ENCODE data around the gene PFKFB1.
A peak's percentile ranks its signal among the peaks of the same experiment; 100 is the strongest.

The PFKFB1 gene

GRCh38 chrX:55008571-55009358 lies 14.8 kb upstream of the PFKFB1 start:
- TF ChIP-seq MYC (IDR thresholded peaks at IDR 0.05; ENCODE audit: low read depth, low read length) (no peak), CTCF (IDR thresholded peaks at IDR 0.05; ENCODE audit: low read depth, low read length) (no peak), POLR2A (IDR thresholded peaks at IDR 0.05; ENCODE audit: extremely low read depth, insufficient read length) (no peak), MAX (IDR thresholded peaks at IDR 0.05; ENCODE audit: low read depth, low read length) (no peak)
- DNase-seq (ENCODE audit: low read depth): peak; percentile 64
- H3K4me3 ChIP-seq (ENCODE audit: low read depth, low read length): no peak overlapping the region

- TF ChIP-seq CTCF (IDR thresholded peaks at IDR 0.05; ENCODE audit: low read depth, low read length): no peak
- no peak for DNase-seq (ENCODE audit: low read depth)
- H3K4me3 ChIP-seq (ENCODE audit: low read depth, low read length): no peak overlapping the region
These were observed 13.7 kb upstream of the PFKFB1 start for GRCh38 chrX:55007656-55008055.

- no peak for DNase-seq (ENCODE audit: low read depth)
- no peak overlapping the region for H3K4me3 ChIP-seq (ENCODE audit: low read depth, low read length)
- TF ChIP-seq POLR2A (IDR thresholded peaks at IDR 0.05; ENCODE audit: extremely low read depth, insufficient read length): no peak
- TF ChIP-seq MAX (IDR thresholded peaks at IDR 0.05; ENCODE audit: low read depth, low read length): no peak
- TF ChIP-seq MYC (IDR thresholded peaks at IDR 0.05; ENCODE audit: low read depth, low read length): no peak
- no peak for TF ChIP-seq CTCF (IDR thresholded peaks at IDR 0.05; ENCODE audit: low read depth, low read length)
These were observed 13.0 kb upstream of the PFKFB1 start for GRCh38 chrX:55006827-55007621.

- TF ChIP-seq CTCF (IDR thresholded peaks at IDR 0.05; ENCODE audit: low read depth, low read length): no peak
- TF ChIP-seq MYC (IDR thresholded peaks at IDR 0.05; ENCODE audit: low read depth, low read length): no peak
- TF ChIP-seq POLR2A (IDR thresholded peaks at IDR 0.05; ENCODE audit: extremely low read depth, insufficient read length): no peak
- TF ChIP-seq MAX (IDR thresholded peaks at IDR 0.05; ENCODE audit: low read depth, low read length): no peak
- DNase-seq (ENCODE audit: low read depth): no peak
- no peak overlapping the region for H3K4me3 ChIP-seq (ENCODE audit: low read depth, low read length)
These were observed 11.3 kb upstream of the PFKFB1 start for GRCh38 chrX:55005256-55005655.

- TF ChIP-seq CTCF (IDR thresholded peaks at IDR 0.05; ENCODE audit: low read depth, low read length) (no peak), MAX (IDR thresholded peaks at IDR 0.05; ENCODE audit: low read depth, low read length) (no peak), POLR2A (IDR thresholded peaks at IDR 0.05; ENCODE audit: extremely low read depth, insufficient read length) (no peak), MYC (IDR thresholded peaks at IDR 0.05; ENCODE audit: low read depth, low read length) (no peak)
- DNase-seq (ENCODE audit: low read depth): no peak
- H3K4me3 ChIP-seq (ENCODE audit: low read depth, low read length): no peak overlapping the region
These were observed 10.2 kb upstream of the PFKFB1 start for GRCh38 chrX:55004231-55004630.

All from NB4 (cell line).